GM12873 (cell line): Measurements from ENCODE around the gene MAST1.

ENCODE experiments used
- CTCF ChIP-seq: IDR thresholded peaks from 2 replicates; pipeline ENCODE4 v1.5.1; 2012; ENCODE audit warnings: low read depth, mild to moderate bottlenecking, moderate library complexity, low read length, control low read depth; ENCODE audit not compliant: insufficient read depth; ENCODE audit errors: missing control alignments

Gene MAST1

GRCh38 chr19:12806242-12807081 lies 31.9 kb upstream of the MAST1 start, which contains the start of gene RNASEH2A:
TSS of gene RNASEH2A (plus strand) at chr19:12806584. CDS start at chr19:12806674, 90 bp downstream.
- peak; percentile 19 for TF ChIP-seq CTCF

- TF ChIP-seq CTCF, result no peak
Measured at GRCh38 chr19:12815088-12815487, 23.2 kb upstream of the MAST1 start.

- TF ChIP-seq CTCF, result no peak
Measured at GRCh38 chr19:12821761-12822160, 16.6 kb upstream of the MAST1 start.

- TF ChIP-seq CTCF, result peak; percentile 46
Measured at GRCh38 chr19:12825254-12826131, 12.8 kb upstream of the MAST1 start.

- no peak for TF ChIP-seq CTCF
Measured at GRCh38 chr19:12828494-12828893, 9.8 kb upstream of the MAST1 start.

GRCh38 chr19:12833418-12833737 lies 4.9 kb upstream of the MAST1 start:
- TF ChIP-seq CTCF, result no peak
